Natural killer cell (primary cell): ENCODE results near the gene ARHGAP44. TPM values are rescaled to one million over a fixed set of nuclear protein-coding genes. Genes with fewer than 3 reads are reported as not detected.

ENCODE experiments used
- ATAC-seq, 3 donors: fragments of 150-1000 bp in 2 of 3; fragments of 200-7000 bp in 1 of 3; cut with Tn5 transposase; 1 replicate in 1 of 3; 2 replicates in 2 of 3; pipeline ENCODE4 v1.10.0; 2021; ENCODE audit warnings: mild to moderate bottlenecking in 2 of 3, moderate library complexity in 2 of 3
- DNase-seq, 2 donors: peaks; one replicate each; pipeline versions ENCODE4 v3.0.0 to v3.0.0-alpha.2; 2013 to 2021; ENCODE audit warnings: mixed read lengths in 1 of 2
- H3K27ac ChIP-seq: one replicate; pipeline ENCODE4 v1.5.1; 2013; ENCODE audit warnings: mild to moderate bottlenecking, low read length
- H3K27me3 ChIP-seq: one replicate; pipeline ENCODE4 v1.6.1; 2013; ENCODE audit warnings: low read length; ENCODE audit not compliant: control insufficient read depth, insufficient read depth
- H3K36me3 ChIP-seq: one replicate; pipeline ENCODE4 v1.6.1; 2013; ENCODE audit warnings: low read length; ENCODE audit not compliant: control insufficient read depth, insufficient read depth
- H3K4me1 ChIP-seq: one replicate; pipeline ENCODE4 v1.6.1; 2013; ENCODE audit warnings: low read length; ENCODE audit not compliant: control insufficient read depth, insufficient read depth
- H3K4me3 ChIP-seq: one replicate; pipeline ENCODE4 v1.5.1; 2013; ENCODE audit warnings: low read length
- H3K9me3 ChIP-seq: one replicate; pipeline ENCODE4 v1.6.1; 2013; ENCODE audit warnings: low read length; ENCODE audit not compliant: control insufficient read depth, insufficient read depth
- H3K27ac Mint-ChIP-seq, 2 donors: one replicate each; pipeline ENCODE4 v1.8.0; 2022; ENCODE audit warnings: mild to moderate bottlenecking in 2 of 2, mixed read lengths in 2 of 2, moderate library complexity in 1 of 2
- H3K27me3 Mint-ChIP-seq, 2 donors: one replicate each; pipeline ENCODE4 v1.8.0; 2022; ENCODE audit warnings: low read depth in 2 of 2, mixed read lengths in 2 of 2
- H3K36me3 Mint-ChIP-seq: one replicate; pipeline ENCODE4 v1.8.0; 2022; ENCODE audit warnings: mixed read lengths
- H3K4me1 Mint-ChIP-seq, 2 donors: one replicate each; pipeline ENCODE4 v1.8.0; 2022; ENCODE audit warnings: mixed read lengths in 2 of 2
- H3K4me3 Mint-ChIP-seq: one replicate; pipeline ENCODE4 v1.8.0; 2022; ENCODE audit warnings: mild to moderate bottlenecking, moderate library complexity, mixed read lengths
- H3K9me3 Mint-ChIP-seq, 2 donors: one replicate each; pipeline ENCODE4 v1.8.0; 2022; ENCODE audit warnings: mixed read lengths in 2 of 2
- WGBS: methylation state at CpG from one replicate; pipeline ENCODE4 v1.1.7; 2013; ENCODE audit warnings: missing lambda C conversion rate; ENCODE audit not compliant: insufficient coverage; 5-methylcytosine and 5-hydroxymethylcytosine counted together
- intact Hi-C: fragments of 100-400 bp; cut with micrococcal nuclease; formaldehyde crosslinking; loops from one replicate; pipeline ENCODE4 v1.14.2; 2022
- total RNA-seq, 4 donors: library from RNA; stranded (reverse); fragments of 120-200 nt in 1 of 4; gene quantifications; one replicate each; pipeline versions ENCODE4 v1.2.3 to v1.2.4, GENCODE V29; 2013 to 2022
- TF ChIP-seq, protein P1 (sequence below): fragments of 200-600 bp; IDR thresholded peaks from one replicate; pipeline ENCODE4 v1.8.0; 2022; ENCODE audit warnings: antibody characterized with exemption

ARHGAP44 gene
- total RNA-seq, 3 donors from 2014 or later (not counting 1 experiment from before 2014, with no cell fraction given), result not detected

GRCh38 chr17:12744298-12744697 lies 45.0 kb upstream of the ARHGAP44 start:
- intact Hi-C loops, result no loop called here
- Histone ChIP-seq H3K36me3 (no peaks in the 10 kb centered on the region), H3K4me1 (no peaks in the 10 kb centered on the region), H3K9me3 (no peaks in the 10 kb centered on the region), H3K4me3 (no peak overlapping the region), H3K27ac (no peak overlapping the region), H3K27me3 (no peaks in the 10 kb centered on the region)
- Mint-ChIP-seq H3K27me3 (peaks cover 0 to 3% of the 10 kb centered on the region in 2 donors), H3K4me3 (no peak overlapping the region), H3K9me3 (peaks cover 2% of the 10 kb centered on the region in 2 donors), H3K27ac (no peak overlapping the region), H3K36me3 (no peaks in the 10 kb centered on the region), H3K4me1 (no peaks in the 10 kb centered on the region)
- TF ChIP-seq, protein P1, sequence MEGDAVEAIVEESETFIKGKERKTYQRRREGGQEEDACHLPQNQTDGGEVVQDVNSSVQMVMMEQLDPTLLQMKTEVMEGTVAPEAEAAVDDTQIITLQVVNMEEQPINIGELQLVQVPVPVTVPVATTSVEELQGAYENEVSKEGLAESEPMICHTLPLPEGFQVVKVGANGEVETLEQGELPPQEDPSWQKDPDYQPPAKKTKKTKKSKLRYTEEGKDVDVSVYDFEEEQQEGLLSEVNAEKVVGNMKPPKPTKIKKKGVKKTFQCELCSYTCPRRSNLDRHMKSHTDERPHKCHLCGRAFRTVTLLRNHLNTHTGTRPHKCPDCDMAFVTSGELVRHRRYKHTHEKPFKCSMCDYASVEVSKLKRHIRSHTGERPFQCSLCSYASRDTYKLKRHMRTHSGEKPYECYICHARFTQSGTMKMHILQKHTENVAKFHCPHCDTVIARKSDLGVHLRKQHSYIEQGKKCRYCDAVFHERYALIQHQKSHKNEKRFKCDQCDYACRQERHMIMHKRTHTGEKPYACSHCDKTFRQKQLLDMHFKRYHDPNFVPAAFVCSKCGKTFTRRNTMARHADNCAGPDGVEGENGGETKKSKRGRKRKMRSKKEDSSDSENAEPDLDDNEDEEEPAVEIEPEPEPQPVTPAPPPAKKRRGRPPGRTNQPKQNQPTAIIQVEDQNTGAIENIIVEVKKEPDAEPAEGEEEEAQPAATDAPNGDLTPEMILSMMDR, result no peak
- 88% methylated on average over 5 of the region's 5 CpGs for WGBS
- no peak for ATAC-seq
- no peak for DNase-seq

DNA sequence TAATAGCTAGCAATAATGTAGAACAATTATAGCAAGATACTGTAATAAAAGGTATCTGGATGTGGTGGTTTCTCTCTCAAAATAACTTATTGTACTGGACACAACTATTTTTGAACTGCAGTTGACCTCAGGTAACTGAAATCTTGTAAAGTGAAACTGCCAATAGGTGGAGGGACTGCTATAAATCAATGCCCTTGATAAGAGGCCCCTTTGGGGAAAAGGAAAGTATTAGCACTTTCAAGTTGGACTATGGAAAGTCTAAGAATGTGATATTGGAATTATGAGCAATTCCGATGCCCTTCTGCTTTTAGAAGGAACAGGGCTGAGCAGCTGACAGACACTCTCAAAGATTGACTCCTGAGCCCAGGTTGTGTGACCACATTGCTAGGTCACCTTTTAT lies 44.5 kb upstream of the ARHGAP44 start:
- 69% methylated on average over 1 of the region's 1 CpG for WGBS
- Mint-ChIP-seq H3K27me3 (peaks cover 0 to 3% of the 10 kb centered on the region in 2 donors), H3K9me3 (peaks cover 2% of the 10 kb centered on the region in 2 donors), H3K27ac (no peak overlapping the region), H3K4me3 (no peak overlapping the region), H3K4me1 (no peaks in the 10 kb centered on the region), H3K36me3 (no peaks in the 10 kb centered on the region)
- ATAC-seq (no peak), DNase-seq (no peak)
- Histone ChIP-seq H3K27me3 (no peaks in the 10 kb centered on the region), H3K9me3 (no peaks in the 10 kb centered on the region), H3K36me3 (no peaks in the 10 kb centered on the region), H3K4me3 (no peak overlapping the region), H3K4me1 (no peaks in the 10 kb centered on the region), H3K27ac (no peak overlapping the region)
- TF ChIP-seq, protein P1, result no peak
- intact Hi-C loops, result no loop called here

GRCh38 chr17:12745486-12745885 lies 43.8 kb upstream of the ARHGAP44 start:
- TF ChIP-seq, protein P1, result no peak
- Mint-ChIP-seq H3K36me3 (no peaks in the 10 kb centered on the region), H3K4me1 (no peaks in the 10 kb centered on the region), H3K4me3 (no peak overlapping the region), H3K27ac (no peak overlapping the region), H3K9me3 (peaks cover 2% of the 10 kb centered on the region in 2 donors), H3K27me3 (peaks cover 0 to 3% of the 10 kb centered on the region in 2 donors)
- ATAC-seq (no peak), DNase-seq (no peak)
- H3K4me1 ChIP-seq, result no peaks in the 10 kb centered on the region
- intact Hi-C loops, result no loop called here
- H3K36me3 ChIP-seq, result no peaks in the 10 kb centered on the region
- no peak overlapping the region for H3K4me3 ChIP-seq
- no peaks in the 10 kb centered on the region for H3K9me3 ChIP-seq
- no peaks in the 10 kb centered on the region for H3K27me3 ChIP-seq
- H3K27ac ChIP-seq, result no peak overlapping the region
- WGBS, result 88% methylated on average over 7 of the region's 7 CpGs

DNA sequence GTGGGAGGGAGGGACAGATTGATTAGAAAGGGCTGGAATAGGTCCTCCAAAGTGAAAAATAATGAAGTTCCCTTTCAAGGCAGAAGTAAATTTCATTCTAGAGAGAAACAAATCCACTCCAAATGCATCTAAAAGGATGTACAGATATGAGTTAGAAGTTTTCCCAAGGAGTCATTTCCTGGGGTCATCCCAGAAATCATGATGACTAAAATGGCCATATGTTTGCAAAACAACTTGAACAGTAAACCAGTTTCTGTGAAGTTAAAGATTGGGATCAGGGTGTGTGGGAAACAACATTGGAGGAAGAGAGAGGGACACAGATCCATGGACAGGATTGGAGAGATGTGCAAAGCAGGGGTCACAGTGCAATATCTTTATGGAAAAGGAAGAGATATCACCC lies 32.5 kb upstream of the ARHGAP44 start:
- Histone ChIP-seq H3K36me3 (no peaks in the 10 kb centered on the region), H3K9me3 (no peaks in the 10 kb centered on the region), H3K4me1 (no peaks in the 10 kb centered on the region), H3K4me3 (no peak overlapping the region), H3K27me3 (no peaks in the 10 kb centered on the region), H3K27ac (no peak overlapping the region)
- Mint-ChIP-seq H3K4me1 (no peaks in the 10 kb centered on the region), H3K27ac (no peak overlapping the region), H3K36me3 (no peaks in the 10 kb centered on the region), H3K4me3 (no peak overlapping the region), H3K9me3 (peaks cover 0 to 3% of the 10 kb centered on the region in 2 donors), H3K27me3 (no peaks in the 10 kb centered on the region)
- TF ChIP-seq, protein P1, result no peak
- DNase-seq (no peak), ATAC-seq (no peak)
- intact Hi-C loops, result no loop called here
